Tibial artery (tissue), 4 donors: Measurements from ENCODE around the gene ADRA1B.

ENCODE experiments used
- DNase-seq, 2 donors: peaks; one replicate each; pipeline ENCODE4 v3.0.0-alpha.2; 2019
- H3K27ac ChIP-seq, 2 donors: fragments of 200-600 bp; sonication (generic) in 1 of 2; 1 replicate in 1 of 2; 2 replicates in 1 of 2; pipeline ENCODE4 v1.5.1; 2018 to 2019; ENCODE audit warnings: mild to moderate bottlenecking in 1 of 2
- H3K27me3 ChIP-seq, 2 donors: fragments of 200-600 bp; sonication (generic) in 1 of 2; one replicate each; pipeline versions ENCODE4 v1.5.1 to v1.6.0; 2016 to 2019
- H3K36me3 ChIP-seq, 3 donors: fragments of 200-600 bp; sonication (generic) in 2 of 3; one replicate each; pipeline ENCODE4 v1.5.1; 2016 to 2019; ENCODE audit warnings: mild to moderate bottlenecking in 2 of 3
- H3K4me1 ChIP-seq, 4 donors: fragments of 200-600 bp; sonication (generic) in 2 of 4; 1 replicate in 3 of 4; 2 replicates in 1 of 4; pipeline ENCODE4 v1.5.1; 2016 to 2019
- H3K4me3 ChIP-seq, 2 donors: fragments of 200-600 bp; sonication (generic) in 1 of 2; 1 replicate in 1 of 2; 2 replicates in 1 of 2; pipeline ENCODE4 v1.5.1; 2018 to 2019; ENCODE audit warnings: mild to moderate bottlenecking in 2 of 2
- H3K9me3 ChIP-seq, 3 donors: fragments of 200-600 bp; sonication (generic) in 1 of 3; one replicate each; pipeline ENCODE4 v1.5.1; 2016 to 2019
- CTCF ChIP-seq, 2 experiments: fragments of 200-600 bp in 1 of 2; fragments of 450-650 bp in 1 of 2; IDR thresholded peaks; one replicate each; pipeline ENCODE4 v1.5.1; 2017 to 2019; ENCODE audit warnings: antibody characterized with exemption in 2 of 2, mild to moderate bottlenecking in 1 of 2, moderate library complexity in 1 of 2
- intact Hi-C: fragments of 100-400 bp; cut with DNase I; formaldehyde crosslinking; loops from one replicate; pipeline ENCODE4 v1.15.0; 2023; ENCODE audit warnings: low total_unique reads

The ADRA1B gene

GRCh38 chr5:159975462-159976019, 59.3 kb downstream of the ADRA1B start:
- Histone ChIP-seq H3K27me3 (peaks cover 0 to 8% of the 10 kb centered on the region in 2 donors), H3K9me3 (no peaks in the 10 kb centered on the region), H3K27ac (peak overlapping the region; percentile 26 to 61), H3K4me1 (peaks cover 0 to 39% (median 13%) of the 10 kb centered on the region in 4 donors), H3K4me3 (no peak overlapping the region), H3K36me3 (no peaks in the 10 kb centered on the region)
- intact Hi-C loops = no loop called here
- TF ChIP-seq CTCF (IDR thresholded peaks at IDR 0.05) = no peak
- peak in 1 of 2 donors; percentile 77 for DNase-seq

- Histone ChIP-seq H3K4me3 (no peak overlapping the region), H3K4me1 (peaks cover 0 to 38% (median 10%) of the 10 kb centered on the region in 4 donors), H3K9me3 (no peaks in the 10 kb centered on the region), H3K27me3 (peaks cover 0 to 8% of the 10 kb centered on the region in 2 donors), H3K27ac (no peak overlapping the region), H3K36me3 (no peaks in the 10 kb centered on the region)
- intact Hi-C loops = no loop called here
- DNase-seq = no peak
- no peak for TF ChIP-seq CTCF (IDR thresholded peaks at IDR 0.05)
These were observed 60.6 kb downstream of the ADRA1B start for GRCh38 chr5:159976921-159977320.

GRCh38 chr5:159978358-159978757, 62.1 kb downstream of the ADRA1B start:
- Histone ChIP-seq H3K36me3 (no peaks in the 10 kb centered on the region), H3K27ac (no peak overlapping the region), H3K4me1 (peaks cover 0 to 31% (median 6%) of the 10 kb centered on the region in 4 donors), H3K4me3 (no peak overlapping the region), H3K9me3 (no peaks in the 10 kb centered on the region), H3K27me3 (no peaks in the 10 kb centered on the region)
- no peak for DNase-seq
- intact Hi-C loops = no loop called here
- TF ChIP-seq CTCF (IDR thresholded peaks at IDR 0.05) = no peak

- Histone ChIP-seq H3K4me3 (no peak overlapping the region), H3K4me1 (peaks cover 0 to 17% (median 6%) of the 10 kb centered on the region in 4 donors), H3K27ac (no peak overlapping the region), H3K27me3 (no peaks in the 10 kb centered on the region), H3K9me3 (no peaks in the 10 kb centered on the region), H3K36me3 (no peaks in the 10 kb centered on the region)
- TF ChIP-seq CTCF (IDR thresholded peaks at IDR 0.05) = no peak
- intact Hi-C loops = no loop called here
- no peak for DNase-seq
These were observed 66.3 kb downstream of the ADRA1B start for GRCh38 chr5:159982421-159983173.

- peak; percentile 51 to 85 for DNase-seq
- H3K27me3 ChIP-seq = peaks cover 0 to 7% of the 10 kb centered on the region in 2 donors
- H3K4me3 ChIP-seq = peak overlapping the region; percentile 48 to 60
- peak; percentile 74 for TF ChIP-seq CTCF (IDR thresholded peaks at IDR 0.05)
- no peaks in the 10 kb centered on the region for H3K9me3 ChIP-seq
- H3K27ac ChIP-seq = no peak overlapping the region
- intact Hi-C loops = loop anchor here (5.0 kb wide), 1 partner anchor 545 kb away; no protein-coding TSS in a partner anchor
- peaks cover 0 to 9% (median 6%) of the 10 kb centered on the region in 4 donors for H3K4me1 ChIP-seq
- H3K36me3 ChIP-seq = no peaks in the 10 kb centered on the region
These were observed 70.9 kb downstream of the ADRA1B start for GRCh38 chr5:159987031-159987674.
